GM18502 (cell line): ENCODE measurements around the gene ST6GALNAC6.
"Not testable (repeated sequence)": the region's sequence is repeated elsewhere in the genome, so short reads cannot be mapped to it uniquely, and the experiment has no call there.

Source experiments
- ATAC-seq: cut with Tn5 transposase; IDR thresholded peaks from one replicate; pipeline ENCODE4 v1.9.1; 2021; ENCODE audit warnings: mild to moderate bottlenecking; ENCODE audit not compliant: unreplicated experiment, poor library complexity

The ST6GALNAC6 gene

GRCh38 chr9:127841087-127841835 is 58.1 kb downstream of the ST6GALNAC6 start:
- ATAC-seq, result no peak

- no peak for ATAC-seq
These were observed 60.9 kb downstream of the ST6GALNAC6 start for GRCh38 chr9:127838375-127839078.

- ATAC-seq, result no peak
These were observed 62.1 kb downstream of the ST6GALNAC6 start for GRCh38 chr9:127837346-127837745.

GRCh38 chr9:127836561-127836960 is 62.8 kb downstream of the ST6GALNAC6 start:
- ATAC-seq, result not testable (repeated sequence)

- ATAC-seq, result no peak
These were observed 63.3 kb downstream of the ST6GALNAC6 start for GRCh38 chr9:127835991-127836516.
